H9 (cell line): ENCODE data around the gene SLCO2A1. TPM values are rescaled to one million over a fixed set of nuclear protein-coding genes. Genes with fewer than 3 reads are reported as not detected.

Experiments used
- DNase-seq: peaks from one replicate; pipeline ENCODE4 v3.0.0-alpha.2; 2017
- H2AFZ ChIP-seq: one replicate; pipeline ENCODE4 v1.6.1; 2013; ENCODE audit warnings: mild to moderate bottlenecking, low read length, control low read depth, moderate library complexity
- H2AK5ac ChIP-seq: 2 replicates; pipeline ENCODE4 v1.6.1; 2013; ENCODE audit warnings: low read length, control low read depth, mixed read lengths; ENCODE audit not compliant: insufficient read length
- H2BK120ac ChIP-seq: one replicate; pipeline ENCODE4 v1.6.1; 2013; ENCODE audit warnings: low read depth, mild to moderate bottlenecking, low read length, control low read depth, inconsistent platforms; ENCODE audit not compliant: poor library complexity, severe bottlenecking
- H2BK12ac ChIP-seq: 2 replicates; pipeline ENCODE4 v1.6.1; 2013; ENCODE audit warnings: low read length, control low read depth, mixed read lengths, low read depth; ENCODE audit not compliant: insufficient read length
- H2BK15ac ChIP-seq: 2 replicates; pipeline ENCODE4 v1.6.1; 2013; ENCODE audit warnings: low read depth, low read length, control low read depth
- H2BK20ac ChIP-seq: one replicate; pipeline ENCODE4 v1.6.1; 2013; ENCODE audit warnings: low read depth, mild to moderate bottlenecking, low read length, control low read depth, inconsistent platforms; ENCODE audit not compliant: poor library complexity, severe bottlenecking
- H2BK5ac ChIP-seq: 2 replicates; pipeline ENCODE4 v1.6.1; 2013; ENCODE audit warnings: low read length, control low read depth, mixed read lengths; ENCODE audit not compliant: insufficient read length
- H3K14ac ChIP-seq: 2 replicates; pipeline ENCODE4 v1.6.1; 2013; ENCODE audit warnings: low read length, control low read depth; ENCODE audit not compliant: insufficient read depth
- H3K18ac ChIP-seq: 2 replicates; pipeline ENCODE4 v1.6.1; 2013; ENCODE audit warnings: low read depth, mild to moderate bottlenecking, mixed read lengths, low read length, control low read depth; ENCODE audit not compliant: insufficient read length
- H3K23ac ChIP-seq: 2 replicates; pipeline ENCODE4 v1.6.1; 2013; ENCODE audit warnings: low read length, control low read depth, mixed read lengths, low read depth; ENCODE audit not compliant: insufficient read length
- H3K23me2 ChIP-seq: 2 replicates; pipeline ENCODE4 v1.6.1; 2013; ENCODE audit warnings: low read depth, mild to moderate bottlenecking, mixed read lengths, low read length, control low read depth; ENCODE audit not compliant: insufficient read length, poor library complexity, severe bottlenecking
- H3K27ac ChIP-seq: 2 replicates; pipeline ENCODE4 v1.5.1; 2013; ENCODE audit warnings: low read length, control low read depth, mixed read lengths, low read depth; ENCODE audit not compliant: insufficient read length
- H3K27me3 ChIP-seq: 2 replicates; pipeline ENCODE4 v1.6.1; 2013; ENCODE audit warnings: low read length, control low read depth, inconsistent platforms; ENCODE audit not compliant: insufficient read depth
- H3K4ac ChIP-seq: 2 replicates; pipeline ENCODE4 v1.6.1; 2013; ENCODE audit warnings: low read depth, mild to moderate bottlenecking, control low read depth, inconsistent platforms, low read length, moderate library complexity
- H3K4me1 ChIP-seq: 2 replicates; pipeline ENCODE4 v1.6.1; 2013; ENCODE audit warnings: low read length, control low read depth, inconsistent platforms; ENCODE audit not compliant: insufficient read depth
- H3K4me2 ChIP-seq: 2 replicates; pipeline ENCODE4 v1.6.1; 2013; ENCODE audit warnings: low read length, control low read depth, mixed read lengths; ENCODE audit not compliant: insufficient read length, insufficient read depth
- H3K56ac ChIP-seq: 2 replicates; pipeline ENCODE4 v1.6.1; 2013; ENCODE audit warnings: low read depth, mild to moderate bottlenecking, mixed read lengths, low read length, control low read depth; ENCODE audit not compliant: insufficient read length
- H3K79me1 ChIP-seq: 2 replicates; pipeline ENCODE4 v1.6.1; 2013; ENCODE audit warnings: low read depth, mild to moderate bottlenecking, moderate library complexity, low read length, control low read depth, inconsistent platforms; ENCODE audit not compliant: insufficient read depth, poor library complexity, severe bottlenecking
- H3K79me2 ChIP-seq: 2 replicates; pipeline ENCODE4 v1.6.1; 2013; ENCODE audit warnings: low read length, control low read depth, inconsistent platforms; ENCODE audit not compliant: insufficient read depth
- H3K9ac ChIP-seq: 2 replicates; pipeline ENCODE4 v1.6.1; 2013; ENCODE audit warnings: low read length, control low read depth, mixed read lengths; ENCODE audit not compliant: insufficient read length; ENCODE audit errors: extremely low read depth
- H3K9me3 ChIP-seq: one replicate; pipeline ENCODE4 v1.6.1; 2013; ENCODE audit warnings: low read depth, low read length, inconsistent platforms; ENCODE audit not compliant: control insufficient read depth
- H3T11ph ChIP-seq: one replicate; pipeline ENCODE4 v1.6.1; 2013; ENCODE audit warnings: mild to moderate bottlenecking, low read length, control low read depth, inconsistent platforms
- H4K20me1 ChIP-seq: one replicate; pipeline ENCODE4 v1.6.1; 2013; ENCODE audit not compliant: control insufficient read depth, insufficient read length, insufficient read depth
- H4K5ac ChIP-seq: 2 replicates; pipeline ENCODE4 v1.6.1; 2013; ENCODE audit warnings: low read depth, mild to moderate bottlenecking, mixed read lengths, low read length, control low read depth; ENCODE audit not compliant: insufficient read length
- H4K8ac ChIP-seq: replicated peaks from 2 replicates; pipeline ENCODE4 v1.6.1; 2013; ENCODE audit warnings: low read length, control low read depth, mixed read lengths, low read depth; ENCODE audit not compliant: insufficient read length
- H4K91ac ChIP-seq: 2 replicates; pipeline ENCODE4 v1.6.1; 2013; ENCODE audit warnings: low read depth, mild to moderate bottlenecking, moderate library complexity, mixed read lengths, low read length, control low read depth; ENCODE audit not compliant: insufficient read length
- H3K27ac Mint-ChIP-seq, 3 experiments: 2 replicates in 2 of 3; 3 replicates in 1 of 3; pipeline ENCODE4 v1.8.0; 2020 to 2021; ENCODE audit warnings: mixed read lengths in 3 of 3, mild to moderate bottlenecking in 1 of 3, moderate library complexity in 1 of 3
- H3K27me3 Mint-ChIP-seq: 2 replicates; pipeline ENCODE4 v1.8.0; 2021; ENCODE audit warnings: low read depth, mild to moderate bottlenecking, moderate library complexity, mixed read lengths
- H3K36me3 Mint-ChIP-seq, 3 experiments: 2 replicates in 2 of 3; 3 replicates in 1 of 3; pipeline ENCODE4 v1.8.0; 2020 to 2021; ENCODE audit warnings: low read depth in 3 of 3, mixed read lengths in 3 of 3; ENCODE audit not compliant: insufficient read depth in 1 of 3
- H3K4me1 Mint-ChIP-seq, 2 experiments: 2 replicates each; pipeline ENCODE4 v1.8.0; 2020; ENCODE audit warnings: mixed read lengths in 2 of 2
- H3K4me3 Mint-ChIP-seq, 2 experiments: 2 replicates in 1 of 2; 3 replicates in 1 of 2; pipeline ENCODE4 v1.8.0; 2020 to 2021; ENCODE audit warnings: mild to moderate bottlenecking in 2 of 2, mixed read lengths in 2 of 2, moderate library complexity in 1 of 2
- H3K9me3 Mint-ChIP-seq, 2 experiments: 2 replicates in 1 of 2; 3 replicates in 1 of 2; pipeline ENCODE4 v1.8.0; 2020; ENCODE audit warnings: mild to moderate bottlenecking in 2 of 2, mixed read lengths in 2 of 2, moderate library complexity in 1 of 2
- WGBS: extraction: QIAGEN DNeasy Blood & Tissue Kit; methylation state at CpG from one replicate; pipeline ENCODE4 v1.1.7; 2013; ENCODE audit warnings: missing lambda C conversion rate, low lambda C conversion rate, mixed read lengths; ENCODE audit not compliant: insufficient read length; ENCODE audit errors: extremely low coverage; 5-methylcytosine and 5-hydroxymethylcytosine counted together
- total RNA-seq: library from RNA; stranded (reverse); gene quantifications from 2 replicates; pipeline ENCODE4 v1.2.1, GENCODE V29; 2021
- TF ChIP-seq, protein P1 (sequence below): fragments of 200-600 bp; sonication (generic); conservative IDR thresholded peaks from 3 replicates; pipeline ENCODE4 v1.8.0; 2021; ENCODE audit warnings: antibody characterized with exemption, mild to moderate bottlenecking

Gene SLCO2A1
- total RNA-seq, 1 experiment from 2014 or later = 0.98 TPM

DNA sequence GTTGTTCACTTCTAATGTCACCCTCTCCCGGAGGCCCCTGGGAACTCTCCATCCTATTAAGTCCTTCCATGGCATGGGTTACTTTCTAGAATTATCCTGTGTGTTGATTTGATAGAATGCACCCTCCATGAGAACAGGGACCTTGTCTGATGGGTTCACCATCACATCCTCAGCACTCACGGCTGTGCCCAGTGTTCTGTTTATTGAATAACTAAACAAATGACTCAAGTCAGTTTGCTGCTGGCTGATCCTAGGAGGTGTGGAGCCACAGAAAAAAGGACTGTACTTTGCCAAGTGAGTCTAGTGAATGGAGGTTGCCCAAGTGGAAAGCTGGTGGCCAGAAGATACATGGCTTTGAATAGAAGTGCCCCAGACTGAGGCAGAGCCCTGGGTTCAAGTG lies 85.5 kb downstream of the SLCO2A1 start:
- H3K18ac ChIP-seq = no peak overlapping the region
- peaks cover 7% of the 10 kb centered on the region for H3K4me1 ChIP-seq
- no peak overlapping the region for H3K56ac ChIP-seq
- H4K8ac ChIP-seq = no peak overlapping the region
- no peaks in the 10 kb centered on the region for H3K9me3 ChIP-seq
- no peak for DNase-seq
- no peak overlapping the region for H3K9ac ChIP-seq
- no peak overlapping the region for H2AK5ac ChIP-seq
- no peak overlapping the region for H4K91ac ChIP-seq
- no peak overlapping the region for H2BK12ac ChIP-seq
- H3K4me2 ChIP-seq = no peak overlapping the region
- H3K23ac ChIP-seq = no peak overlapping the region
- no peaks in the 10 kb centered on the region; a peak in 2 of 7 replicates for H3K36me3 Mint-ChIP-seq
- no peaks in the 10 kb centered on the region for H3K23me2 ChIP-seq
- H4K20me1 ChIP-seq = no peaks in the 10 kb centered on the region
- H4K5ac ChIP-seq = no peak overlapping the region
- H3K4ac ChIP-seq = no peak overlapping the region
- no peak overlapping the region for H2BK5ac ChIP-seq
- H3K9me3 Mint-ChIP-seq = no peaks in the 10 kb centered on the region; a peak in 1 of 5 replicates
- no peak overlapping the region for H3T11ph ChIP-seq
- peaks cover 27 to 28% of the 10 kb centered on the region in 2 experiments for H3K4me1 Mint-ChIP-seq
- H3K27me3 ChIP-seq = no peaks in the 10 kb centered on the region
- H2BK15ac ChIP-seq = no peak overlapping the region
- peaks cover 38% of the 10 kb centered on the region for H3K27me3 Mint-ChIP-seq
- H3K27ac Mint-ChIP-seq = no peak overlapping the region
- no peak overlapping the region for H3K14ac ChIP-seq
- no peak overlapping the region for H3K27ac ChIP-seq
- no CpG with 5 or more reads among the region's 2 CpGs for WGBS
- TF ChIP-seq, protein P1, sequence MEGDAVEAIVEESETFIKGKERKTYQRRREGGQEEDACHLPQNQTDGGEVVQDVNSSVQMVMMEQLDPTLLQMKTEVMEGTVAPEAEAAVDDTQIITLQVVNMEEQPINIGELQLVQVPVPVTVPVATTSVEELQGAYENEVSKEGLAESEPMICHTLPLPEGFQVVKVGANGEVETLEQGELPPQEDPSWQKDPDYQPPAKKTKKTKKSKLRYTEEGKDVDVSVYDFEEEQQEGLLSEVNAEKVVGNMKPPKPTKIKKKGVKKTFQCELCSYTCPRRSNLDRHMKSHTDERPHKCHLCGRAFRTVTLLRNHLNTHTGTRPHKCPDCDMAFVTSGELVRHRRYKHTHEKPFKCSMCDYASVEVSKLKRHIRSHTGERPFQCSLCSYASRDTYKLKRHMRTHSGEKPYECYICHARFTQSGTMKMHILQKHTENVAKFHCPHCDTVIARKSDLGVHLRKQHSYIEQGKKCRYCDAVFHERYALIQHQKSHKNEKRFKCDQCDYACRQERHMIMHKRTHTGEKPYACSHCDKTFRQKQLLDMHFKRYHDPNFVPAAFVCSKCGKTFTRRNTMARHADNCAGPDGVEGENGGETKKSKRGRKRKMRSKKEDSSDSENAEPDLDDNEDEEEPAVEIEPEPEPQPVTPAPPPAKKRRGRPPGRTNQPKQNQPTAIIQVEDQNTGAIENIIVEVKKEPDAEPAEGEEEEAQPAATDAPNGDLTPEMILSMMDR = no peak
- H2BK20ac ChIP-seq = no peak overlapping the region
- no peak overlapping the region for H2AFZ ChIP-seq
- H2BK120ac ChIP-seq = no peak overlapping the region
- no peak overlapping the region for H3K4me3 Mint-ChIP-seq
- H3K79me2 ChIP-seq = no peaks in the 10 kb centered on the region
- H3K79me1 ChIP-seq = no peaks in the 10 kb centered on the region
